NCI-H82 treated with DMSO at 0.1 percent for 48 hours (cell line): ENCODE data around the gene ATXN1.

Source experiments
- DNase-seq: peaks from one replicate; lab custom pipeline; 2025; ENCODE audit not compliant: unreplicated experiment; lab: John Stamatoyannopoulos, UW

ATXN1 gene

DNA sequence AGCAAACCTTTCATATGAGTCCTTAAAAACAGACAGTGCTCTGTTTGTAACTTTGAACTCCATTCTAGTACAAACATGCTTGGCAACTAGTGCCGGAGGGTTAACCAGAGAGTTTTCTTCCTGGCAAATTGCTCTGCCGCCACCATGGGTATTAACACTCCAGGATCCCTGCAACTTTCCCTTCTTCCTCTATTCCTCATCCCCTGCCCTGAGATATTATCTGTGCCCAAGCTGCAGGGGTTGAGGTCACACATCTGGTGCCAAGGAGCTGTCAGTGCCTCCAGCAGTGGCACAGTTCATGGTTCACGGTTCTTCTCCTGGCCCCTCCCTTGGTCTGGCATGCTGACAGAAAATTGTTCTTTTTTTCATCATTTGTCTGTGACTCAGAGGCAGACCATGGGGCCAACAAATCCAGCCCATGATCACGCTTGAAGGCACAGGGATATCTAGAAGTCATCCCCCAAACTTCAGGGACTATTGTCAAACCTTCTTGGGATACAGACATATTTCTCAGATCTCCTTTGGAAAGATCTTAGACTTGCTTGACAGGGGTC lies 77.5 kb downstream of the ATXN1 start:
- no peak for DNase-seq

DNA sequence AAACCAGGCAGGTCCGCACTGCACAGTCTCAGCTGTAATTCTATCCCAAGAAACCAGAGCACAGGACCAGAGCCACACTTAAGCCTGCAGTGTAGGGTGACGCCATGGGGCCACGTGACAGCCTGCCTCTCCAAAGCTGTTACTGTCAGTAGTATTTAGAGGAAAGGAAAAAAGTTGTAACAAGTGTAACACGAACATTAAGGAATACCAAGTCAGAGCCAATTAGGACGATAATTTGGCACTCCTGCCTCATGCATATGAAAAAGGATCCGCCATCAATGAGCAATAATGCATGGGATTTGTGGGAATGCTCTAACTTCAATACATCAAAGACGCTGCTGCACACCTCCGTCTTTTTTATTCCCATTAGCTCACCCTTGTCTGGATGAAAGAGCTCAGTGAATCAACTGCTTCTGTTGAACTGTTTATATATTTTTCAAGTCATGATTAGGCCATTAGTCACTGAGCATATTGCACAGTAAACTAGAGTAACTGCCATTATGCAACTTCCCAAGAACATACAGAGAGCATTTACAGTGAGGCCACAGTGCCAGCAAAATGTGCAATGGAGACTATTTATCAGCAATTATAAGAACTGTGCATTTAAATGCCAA lies 79.9 kb downstream of the ATXN1 start:
- no peak for DNase-seq

DNA sequence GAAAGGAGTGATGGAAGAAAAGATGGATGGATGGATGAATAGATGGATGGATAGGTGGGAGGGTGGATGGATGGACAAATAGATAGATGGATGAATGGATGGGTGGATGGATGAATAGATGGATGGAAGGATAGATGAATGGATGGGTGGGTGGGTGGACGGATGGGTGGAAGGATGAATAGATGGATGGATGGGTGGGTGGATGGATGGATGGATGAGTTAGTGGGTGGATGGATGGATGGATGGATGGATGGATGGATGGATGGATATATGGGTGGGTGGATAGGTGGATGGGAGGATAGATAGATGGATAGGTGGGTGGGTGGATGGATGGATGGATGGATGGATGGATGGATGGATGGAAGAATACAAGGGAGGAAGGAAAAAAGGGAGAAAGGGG lies 82.2 kb downstream of the ATXN1 start:
- DNase-seq: no peak

GRCh38 chr6:16677458-16677857 lies 83.8 kb downstream of the ATXN1 start:
- no peak for DNase-seq

- DNase-seq: no peak
Measured at GRCh38 chr6:16676978-16677377, 84.3 kb downstream of the ATXN1 start.

- DNase-seq: no peak
Measured at GRCh38 chr6:16676376-16676775, 84.9 kb downstream of the ATXN1 start.

- DNase-seq: no peak
Measured at GRCh38 chr6:16674801-16675392, 86.4 kb downstream of the ATXN1 start.

GRCh38 chr6:16673011-16673797 lies 88.1 kb downstream of the ATXN1 start:
- DNase-seq: no peak

- no peak for DNase-seq
Measured at GRCh38 chr6:16671302-16672289, 89.7 kb downstream of the ATXN1 start.

- no peak for DNase-seq
Measured at GRCh38 chr6:16670617-16671051, 90.6 kb downstream of the ATXN1 start.

- DNase-seq: no peak
Measured at GRCh38 chr6:16670183-16670582, 91.1 kb downstream of the ATXN1 start.

GRCh38 chr6:16669227-16669626 lies 92.0 kb downstream of the ATXN1 start:
- DNase-seq: no peak

DNA sequence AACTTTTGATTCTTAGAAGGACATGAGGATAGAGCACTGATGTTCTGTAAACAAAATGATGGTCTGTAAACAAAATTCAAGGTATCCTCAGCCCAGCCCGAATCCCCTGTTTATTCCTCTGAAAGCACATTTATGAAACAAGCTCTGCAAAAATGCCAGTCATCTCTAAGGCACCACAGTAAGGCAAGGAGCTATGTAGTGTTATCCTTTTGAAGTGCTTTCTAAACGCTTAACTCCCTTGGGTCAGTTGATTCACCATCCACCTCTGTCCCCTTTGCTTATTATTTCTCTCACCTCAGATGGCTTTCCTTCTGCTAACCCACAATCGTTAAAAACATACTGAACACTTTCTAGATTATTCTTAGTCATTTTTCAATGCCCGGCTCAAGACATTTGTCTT lies 93.8 kb downstream of the ATXN1 start:
- DNase-seq: no peak

GRCh38 chr6:16665992-16666391 lies 95.3 kb downstream of the ATXN1 start:
- DNase-seq: no peak

DNA sequence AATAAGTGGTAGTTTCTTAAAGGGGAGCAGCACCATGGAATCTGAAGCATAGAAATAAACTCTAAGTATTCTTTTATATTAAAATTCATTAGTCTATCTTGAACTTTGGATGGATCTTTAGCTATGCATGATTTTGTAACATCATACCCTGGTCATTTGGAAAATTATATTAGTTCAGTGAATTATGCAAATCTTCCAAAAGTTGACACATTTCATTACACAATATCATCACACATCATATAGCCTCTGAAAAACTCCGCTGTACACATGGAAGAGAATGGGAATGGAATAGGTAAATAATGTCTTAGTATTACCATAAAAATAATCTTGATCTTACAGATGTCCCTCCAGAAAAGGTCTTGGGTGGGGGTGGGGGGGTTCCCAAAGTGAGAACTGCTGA lies 96.1 kb downstream of the ATXN1 start:
- no peak for DNase-seq

DNA sequence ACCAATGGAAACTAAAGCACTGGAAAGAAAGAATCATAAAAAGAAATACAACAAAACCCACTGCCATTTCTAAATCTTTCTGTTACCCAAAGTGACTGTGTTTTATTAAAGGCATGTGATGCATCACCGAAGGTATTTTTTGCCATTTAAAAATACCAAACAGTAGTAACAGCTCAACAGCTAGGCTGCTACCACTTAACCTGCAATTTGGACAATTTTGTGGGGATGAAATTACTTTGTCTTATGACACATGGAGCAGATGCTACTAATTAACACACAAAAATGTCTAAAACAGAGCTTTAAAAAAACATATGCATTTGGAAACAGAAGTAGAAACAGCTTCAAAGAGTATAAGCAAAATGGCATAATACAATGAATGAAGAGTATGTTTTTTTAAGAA lies 97.4 kb downstream of the ATXN1 start:
- no peak for DNase-seq

GRCh38 chr6:16660157-16660497 lies 101.1 kb downstream of the ATXN1 start:
- DNase-seq: no peak

DNA sequence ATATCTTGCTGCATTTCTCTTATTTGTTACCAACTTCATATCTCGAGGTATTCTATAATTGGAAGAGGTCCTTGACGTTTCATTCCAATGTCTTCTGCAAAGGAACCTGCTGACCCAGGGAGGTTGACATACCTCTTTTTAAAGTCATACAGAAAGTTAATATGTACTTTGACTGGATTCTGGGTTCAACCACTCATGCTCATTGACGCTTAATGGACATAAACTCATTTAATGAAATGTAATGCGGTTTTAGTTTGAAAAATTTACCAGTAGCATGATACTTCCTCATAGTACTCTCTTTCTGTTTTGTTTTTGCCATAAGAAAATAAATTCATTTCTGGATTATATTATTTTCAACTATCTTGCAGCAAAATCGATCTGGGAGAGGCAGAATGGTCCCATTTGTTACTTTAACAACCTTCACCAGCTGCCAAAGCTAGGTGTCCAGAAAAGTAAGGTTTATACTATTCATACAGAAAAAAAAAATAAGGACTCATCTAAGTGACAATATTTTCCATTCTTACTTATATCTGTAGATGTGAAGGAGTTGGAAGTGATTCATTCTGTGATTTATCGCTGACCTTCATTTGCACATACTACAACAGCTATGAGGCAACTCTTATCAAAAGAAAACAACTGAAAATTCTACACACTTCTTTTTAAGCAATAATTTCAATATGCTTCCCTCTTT lies 101.6 kb downstream of the ATXN1 start:
- DNase-seq: no peak

GRCh38 chr6:16658348-16659034 lies 102.8 kb downstream of the ATXN1 start:
- no peak for DNase-seq

DNA sequence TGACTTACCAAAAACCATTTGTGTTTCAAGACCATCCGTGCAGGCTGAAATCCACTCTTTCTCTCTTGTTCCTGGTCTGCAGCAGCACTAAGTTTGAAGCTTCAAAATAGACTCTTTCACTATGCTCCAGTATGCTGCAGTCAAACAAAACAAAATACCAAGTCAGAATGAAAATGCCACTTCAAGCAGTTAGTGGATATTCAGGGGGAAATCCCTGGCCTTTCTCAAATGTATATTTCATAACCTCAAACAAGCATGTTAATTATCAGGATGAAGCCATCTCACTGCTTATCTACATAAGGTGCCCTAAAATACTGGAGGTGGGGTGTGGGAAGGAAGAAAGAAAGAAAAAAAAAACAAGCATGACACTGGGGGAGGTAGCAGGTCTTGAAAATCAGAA lies 103.5 kb downstream of the ATXN1 start:
- no peak for DNase-seq
